Mesenteric fat pad (tissue), 1 donor: ENCODE results near the gene SYT3. TPM values are rescaled to one million over a fixed set of nuclear protein-coding genes. Genes with fewer than 3 reads are reported as not detected.

Source experiments
- DNase-seq: peaks from one replicate; pipeline ENCODE4 v3.0.0-alpha.2; 2020; ENCODE audit warnings: low spot score
- long read RNA-seq: library from polyadenylated mRNA; unstranded; transcript quantifications from one replicate; pipeline ENCODE4 v2.0.0, GENCODE V29; 2020
- total RNA-seq: library from RNA; stranded (reverse); fragmentation: NEBNext Ultra II Directional; extraction: Animal tissue kit (Norgen Biotek cat#: 25700); gene quantifications from one replicate; pipeline ENCODE4 v1.2.1, GENCODE V29; 2021
- donor health status: DM: yes; HTN: yes; CAD: no.

SYT3 gene, protein sequence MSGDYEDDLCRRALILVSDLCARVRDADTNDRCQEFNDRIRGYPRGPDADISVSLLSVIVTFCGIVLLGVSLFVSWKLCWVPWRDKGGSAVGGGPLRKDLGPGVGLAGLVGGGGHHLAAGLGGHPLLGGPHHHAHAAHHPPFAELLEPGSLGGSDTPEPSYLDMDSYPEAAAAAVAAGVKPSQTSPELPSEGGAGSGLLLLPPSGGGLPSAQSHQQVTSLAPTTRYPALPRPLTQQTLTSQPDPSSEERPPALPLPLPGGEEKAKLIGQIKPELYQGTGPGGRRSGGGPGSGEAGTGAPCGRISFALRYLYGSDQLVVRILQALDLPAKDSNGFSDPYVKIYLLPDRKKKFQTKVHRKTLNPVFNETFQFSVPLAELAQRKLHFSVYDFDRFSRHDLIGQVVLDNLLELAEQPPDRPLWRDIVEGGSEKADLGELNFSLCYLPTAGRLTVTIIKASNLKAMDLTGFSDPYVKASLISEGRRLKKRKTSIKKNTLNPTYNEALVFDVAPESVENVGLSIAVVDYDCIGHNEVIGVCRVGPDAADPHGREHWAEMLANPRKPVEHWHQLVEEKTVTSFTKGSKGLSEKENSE
- 0.51 TPM for total RNA-seq
- long read RNA-seq, partial matches to known transcripts: 1 of 1 reads
- long read RNA-seq, other reads (novel, unspliced or antisense): 0 of 1 reads

DNA sequence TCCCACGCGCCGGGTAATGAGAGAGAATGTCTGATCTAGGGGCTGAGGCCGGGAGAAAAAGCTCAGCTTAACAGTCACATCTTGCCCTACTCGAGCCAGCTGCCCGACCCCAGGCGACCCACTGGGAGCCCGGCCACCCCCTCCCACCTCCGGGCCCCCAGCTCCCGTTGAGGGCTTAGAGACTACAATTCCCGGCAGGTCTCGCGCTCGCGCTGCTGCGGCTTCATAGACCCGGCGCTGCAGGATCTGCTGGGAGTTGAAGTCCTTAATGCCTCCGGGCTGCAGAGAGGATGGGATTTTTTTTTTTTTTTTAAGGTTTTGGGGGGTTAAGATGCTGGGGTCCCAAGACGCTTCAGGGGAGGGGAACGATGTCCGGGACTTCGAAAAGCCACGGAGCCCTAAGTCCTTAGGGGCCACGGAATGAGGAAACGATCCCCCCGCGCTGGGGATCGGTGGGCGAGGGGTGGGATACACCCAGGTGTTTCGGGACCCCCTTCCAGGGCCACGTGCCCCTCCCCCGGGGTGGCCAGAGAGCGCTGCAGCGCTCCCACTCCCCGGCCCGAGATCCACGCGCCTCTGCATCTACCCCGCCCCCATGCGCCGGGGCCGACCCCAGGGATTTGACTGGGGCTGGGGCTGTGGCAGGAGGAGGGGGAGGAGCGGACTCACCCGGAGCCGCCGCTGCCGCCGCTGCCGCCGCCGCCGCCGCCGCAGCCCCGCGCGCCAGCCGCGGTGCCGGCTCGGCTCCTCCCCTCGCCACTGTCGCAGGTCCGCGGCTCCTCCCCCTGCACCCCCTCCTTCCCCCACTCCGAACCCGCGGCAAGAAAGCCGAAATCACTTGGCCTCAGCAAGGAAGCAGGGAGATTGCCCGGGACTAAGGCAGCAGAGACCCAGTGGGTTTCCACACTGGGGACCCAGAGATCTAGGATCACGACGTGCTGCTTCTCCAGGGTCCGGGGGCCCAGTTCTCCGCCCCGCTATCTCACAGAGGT is at the start of gene SYT3:
SYT3 (minus strand) TSS at position 761 of the 992 bp plus-strand sequence. CDS start 2,470 bp downstream, outside the sequence.
- no peak for DNase-seq

DNA sequence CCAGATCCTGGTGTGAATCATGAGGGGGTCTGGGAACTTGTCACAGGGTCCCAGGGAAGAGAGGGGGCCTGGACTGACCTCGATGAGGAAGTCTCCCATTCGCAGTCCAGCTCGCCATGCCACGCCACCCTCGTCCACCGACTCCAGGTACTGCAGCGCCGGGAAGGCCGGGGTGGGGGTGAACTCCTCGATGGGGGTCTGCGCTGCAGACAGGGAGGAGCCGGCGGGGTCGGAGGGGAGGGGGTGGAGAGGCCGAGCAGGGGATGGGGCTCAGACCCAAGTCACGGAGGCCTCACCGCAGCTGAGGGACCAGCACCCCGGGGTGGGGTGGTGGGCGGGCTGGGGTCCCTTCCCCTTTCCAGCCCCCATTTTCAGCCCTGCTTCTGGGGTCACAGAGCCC is 49.1 kb upstream of the SYT3 start:
- no peak for DNase-seq

DNA sequence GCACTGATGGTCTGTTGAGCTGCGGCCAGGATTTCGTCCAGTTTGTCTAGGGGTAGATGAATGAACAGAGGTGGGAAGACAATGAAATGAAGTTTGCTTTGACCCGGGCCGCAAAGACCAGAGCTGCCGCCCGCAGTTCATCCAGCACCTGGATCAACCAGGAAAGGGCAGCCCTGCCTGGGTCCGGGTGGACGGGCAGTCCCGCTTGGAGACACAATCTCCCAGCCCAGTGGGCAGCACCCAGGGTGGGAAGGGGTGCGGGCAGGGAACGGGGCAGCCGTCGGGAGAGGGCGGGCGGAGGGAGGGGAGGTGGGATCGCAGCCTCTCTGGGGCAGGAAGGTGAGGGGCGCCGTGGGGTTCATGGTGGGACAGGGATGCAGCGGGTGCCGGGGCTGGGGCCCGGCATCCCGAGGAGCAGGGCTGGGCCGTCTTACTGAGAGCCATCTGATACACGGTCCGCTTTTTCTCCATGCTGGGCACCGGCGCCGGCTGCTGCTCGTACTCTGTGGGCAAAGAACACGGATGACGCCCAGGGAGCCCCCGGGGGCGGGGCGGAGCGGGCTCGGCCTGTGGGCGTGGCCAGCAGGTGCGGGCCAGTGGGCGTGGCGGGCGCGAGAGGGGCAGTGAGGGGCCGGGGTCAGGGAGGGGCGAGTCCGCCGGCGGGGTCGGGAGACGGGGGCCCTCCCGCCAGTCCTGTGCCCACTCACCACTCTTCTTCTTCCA is 46.8 kb upstream of the SYT3 start:
- no peak for DNase-seq

DNA sequence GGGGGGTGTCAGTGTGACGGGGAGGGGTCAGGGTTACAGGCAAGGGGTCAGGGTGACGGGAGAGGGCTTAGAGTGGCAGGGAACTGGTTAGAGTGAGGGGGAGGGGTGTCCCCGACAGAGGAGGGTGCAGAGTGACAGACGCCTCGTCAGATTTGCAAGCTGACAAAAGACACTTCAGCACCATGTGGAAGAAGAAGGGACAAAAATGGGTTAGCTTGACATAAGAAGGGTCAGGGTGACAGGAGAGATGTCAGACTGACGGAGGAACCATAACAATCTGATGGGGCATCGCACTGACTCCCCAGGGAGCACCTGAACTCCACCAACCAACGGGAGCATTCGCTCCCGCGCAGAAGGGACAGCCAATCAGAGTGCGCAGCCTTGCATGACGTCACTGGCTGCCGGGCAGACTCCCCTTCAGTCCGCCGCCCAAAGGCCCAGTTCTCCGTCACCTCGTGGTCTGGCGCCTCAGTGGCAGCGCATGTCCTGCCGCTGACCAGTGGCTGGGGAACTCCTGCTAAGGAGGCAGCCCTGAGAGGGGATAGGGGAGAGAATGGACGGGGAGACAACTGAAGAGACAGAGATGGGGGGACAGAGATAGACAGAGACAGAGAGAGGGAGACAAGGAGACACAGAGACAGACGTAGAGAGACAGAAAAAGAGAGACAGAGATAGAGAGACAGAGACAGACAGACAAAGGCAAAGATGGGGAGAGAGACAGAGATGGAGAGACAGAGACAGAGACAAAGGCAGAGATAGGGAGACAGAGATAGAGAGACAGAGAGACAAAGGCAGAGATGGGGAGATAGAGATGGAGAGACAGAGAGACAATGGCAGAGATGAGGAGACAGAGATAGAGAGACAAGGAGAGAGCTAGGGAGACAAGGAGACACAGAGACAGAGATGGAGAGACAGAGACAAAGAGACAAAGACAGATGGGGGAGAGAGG is 39.8 kb upstream of the SYT3 start:
- peak; percentile 92 for DNase-seq

DNA sequence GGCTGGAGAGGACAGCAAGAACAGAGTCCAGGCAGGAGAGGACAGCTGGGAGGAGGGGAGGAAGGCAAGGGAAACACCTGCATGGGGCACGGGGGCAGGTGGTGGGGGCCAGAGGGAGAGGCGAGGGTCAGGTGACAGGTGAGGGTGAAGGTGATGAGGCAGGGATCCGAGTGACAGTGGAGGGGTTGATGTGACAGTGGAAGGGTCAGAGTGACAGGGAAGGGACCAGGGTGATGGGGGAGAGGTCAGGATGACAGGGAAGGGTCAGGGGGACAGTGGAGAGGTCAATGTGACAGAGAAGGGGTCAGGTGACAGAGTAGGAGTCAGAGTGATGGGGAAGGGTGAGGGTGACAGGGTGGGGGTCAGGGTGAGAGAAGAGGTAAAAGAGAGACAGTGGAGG is 38.6 kb upstream of the SYT3 start:
- no peak for DNase-seq

DNA sequence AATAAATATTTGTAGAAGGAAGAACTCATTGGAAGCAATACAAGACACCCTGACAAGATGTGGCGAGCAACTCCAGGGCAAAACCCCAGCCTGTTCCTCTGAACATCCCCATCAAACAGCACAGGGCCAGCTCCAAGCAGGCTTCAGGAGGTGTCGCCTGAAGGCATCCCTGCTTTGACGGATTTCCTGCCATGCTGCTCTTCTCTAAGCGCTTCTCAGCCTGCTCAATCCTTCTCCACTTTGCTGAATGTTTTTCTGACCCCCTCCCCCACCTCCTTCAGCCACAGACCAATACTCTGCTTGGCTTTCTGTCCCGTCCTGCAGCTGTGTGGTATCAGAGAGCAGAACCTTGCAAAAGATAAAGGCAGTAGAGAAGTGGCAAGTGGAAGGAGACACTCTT is 38.0 kb upstream of the SYT3 start:
- DNase-seq: no peak

DNA sequence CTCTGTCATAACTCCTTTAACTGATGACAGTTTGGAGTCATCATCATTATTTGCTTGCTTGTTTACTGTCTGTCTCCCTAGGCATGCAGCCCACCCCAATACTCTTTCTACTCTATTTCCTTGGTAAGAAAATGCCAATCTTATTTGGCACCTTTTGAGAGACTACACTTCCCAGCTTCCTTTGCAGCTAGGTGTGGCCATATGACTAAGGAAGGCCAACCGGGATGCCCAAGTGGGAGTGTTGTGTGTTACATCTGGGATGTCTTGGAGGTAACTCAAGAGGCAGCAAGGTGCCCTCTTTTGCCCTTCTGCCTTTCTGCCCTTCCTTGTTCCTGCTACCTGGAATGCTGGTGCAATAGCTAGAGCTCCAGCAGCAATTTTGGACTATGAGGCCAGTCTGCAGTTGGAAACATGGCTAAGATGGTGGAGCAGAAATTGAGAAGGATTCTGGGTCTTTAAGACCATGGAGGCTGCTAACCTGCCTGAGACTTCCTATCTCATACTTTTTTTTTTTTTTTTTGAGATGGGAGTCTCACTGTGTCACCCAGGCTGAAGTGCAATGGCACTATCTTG is 37.0 kb upstream of the SYT3 start:
- no peak for DNase-seq

DNA sequence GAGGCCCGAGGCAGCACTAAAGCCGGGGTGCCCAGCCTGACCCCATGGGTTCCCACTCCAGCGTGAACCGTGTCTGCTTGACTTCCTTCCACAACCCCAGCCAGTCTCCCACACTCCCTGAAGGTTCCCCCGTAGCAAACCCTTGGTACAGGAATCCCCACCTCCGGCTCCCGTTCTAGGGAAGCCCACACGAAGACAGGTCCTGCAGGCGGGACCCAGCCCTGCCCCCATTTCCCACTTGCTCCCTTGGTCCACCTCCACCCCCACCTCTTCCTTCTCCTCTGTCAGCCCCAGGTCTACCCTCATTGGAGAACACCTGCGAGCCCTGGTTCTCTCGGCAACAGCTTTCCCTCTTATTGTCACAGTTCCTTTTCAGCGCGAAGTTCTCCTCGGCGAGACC is 33.4 kb upstream of the SYT3 start:
- no peak for DNase-seq

DNA sequence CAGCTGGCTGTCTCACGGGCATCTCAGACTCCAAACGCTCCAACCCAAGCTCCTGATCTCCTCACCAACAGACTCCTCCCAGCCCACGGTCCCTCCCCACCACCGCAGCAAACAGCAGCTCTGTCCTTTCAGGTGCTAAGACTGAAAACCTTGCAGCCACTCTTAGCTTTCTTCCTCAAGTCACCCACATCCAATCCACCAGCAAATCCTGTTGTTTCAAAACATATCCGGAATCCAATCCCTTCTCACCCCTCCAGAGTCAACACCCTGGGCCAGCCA is 30.4 kb upstream of the SYT3 start:
- DNase-seq: no peak

DNA sequence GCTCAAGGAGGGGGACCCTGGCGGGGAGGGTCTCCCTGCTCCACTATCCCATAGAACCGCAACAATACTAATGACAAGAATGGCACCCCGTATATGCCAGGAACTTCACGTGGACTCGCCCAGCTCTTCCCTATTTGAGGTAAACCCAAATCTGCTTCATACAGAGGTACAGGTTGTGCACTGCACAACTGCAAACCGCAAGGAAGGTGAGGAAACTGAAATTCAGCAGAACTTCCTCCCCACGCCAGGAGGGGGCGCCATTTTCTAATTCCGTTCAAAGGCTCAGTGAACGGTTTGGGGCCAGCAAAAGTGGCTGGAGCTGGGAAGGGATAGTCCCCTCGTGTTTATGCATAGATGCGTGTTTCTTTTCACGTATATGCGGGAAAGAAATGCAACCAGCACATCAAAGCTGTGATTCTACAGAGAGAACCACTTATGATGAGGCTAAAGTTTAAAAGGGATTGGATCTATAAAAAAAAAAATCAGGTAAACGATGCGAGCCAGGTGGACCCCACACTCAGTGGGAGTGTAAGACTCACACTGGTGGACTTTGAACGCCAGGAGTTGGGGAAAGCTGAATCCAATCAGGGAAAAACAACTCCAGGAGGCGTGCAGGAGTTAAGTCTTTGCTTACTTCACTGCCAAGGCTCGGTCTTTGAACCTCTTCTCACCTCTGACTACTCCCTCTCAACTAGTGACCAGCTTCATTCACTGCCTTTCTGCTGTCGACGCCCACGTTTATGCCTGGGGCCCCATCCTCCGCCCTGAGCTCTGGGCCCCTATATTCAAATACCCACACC is 29.8 kb upstream of the SYT3 start:
- DNase-seq: no peak

DNA sequence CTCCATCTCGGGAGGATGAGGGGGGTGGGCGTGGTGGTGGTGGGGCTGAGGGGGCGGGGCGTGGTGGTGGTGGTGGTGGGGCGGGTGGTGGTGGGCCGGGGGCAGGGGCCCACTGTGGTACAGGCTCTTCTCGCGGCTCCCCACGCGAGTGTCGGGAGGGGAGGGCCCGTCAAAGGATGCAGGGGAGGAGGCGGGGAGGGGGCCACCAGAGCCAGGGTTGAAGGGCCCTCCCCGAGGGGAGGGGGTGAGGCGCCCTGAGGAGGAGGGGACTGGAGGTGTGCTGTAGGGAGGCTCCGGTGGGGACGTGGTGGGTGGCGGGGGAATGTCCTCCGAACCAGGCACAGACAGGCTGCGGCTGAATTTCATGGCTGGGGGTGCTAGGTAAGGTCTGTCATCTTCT is 29.2 kb upstream of the SYT3 start:
- no peak for DNase-seq

DNA sequence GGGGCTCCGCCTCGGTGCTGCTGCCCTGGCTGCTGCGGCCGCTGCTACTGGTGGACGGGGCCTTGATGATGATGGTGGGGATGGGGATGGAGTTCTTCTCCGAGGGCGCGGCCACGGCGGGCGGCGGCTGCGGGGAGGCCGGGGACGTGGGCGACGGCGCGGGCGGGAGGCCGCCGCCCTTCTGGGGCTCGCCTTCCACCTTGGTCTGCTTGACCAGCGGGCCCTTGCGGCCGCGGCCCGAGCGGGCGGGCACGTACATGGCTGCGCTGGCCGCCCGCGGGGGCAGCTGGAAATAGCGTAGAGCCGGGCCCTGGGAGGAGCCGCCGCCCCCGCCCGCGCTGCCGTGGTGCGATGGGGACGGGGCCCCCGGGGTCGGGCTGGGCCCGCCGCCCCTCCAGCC is 28.7 kb upstream of the SYT3 start:
- DNase-seq: no peak

DNA sequence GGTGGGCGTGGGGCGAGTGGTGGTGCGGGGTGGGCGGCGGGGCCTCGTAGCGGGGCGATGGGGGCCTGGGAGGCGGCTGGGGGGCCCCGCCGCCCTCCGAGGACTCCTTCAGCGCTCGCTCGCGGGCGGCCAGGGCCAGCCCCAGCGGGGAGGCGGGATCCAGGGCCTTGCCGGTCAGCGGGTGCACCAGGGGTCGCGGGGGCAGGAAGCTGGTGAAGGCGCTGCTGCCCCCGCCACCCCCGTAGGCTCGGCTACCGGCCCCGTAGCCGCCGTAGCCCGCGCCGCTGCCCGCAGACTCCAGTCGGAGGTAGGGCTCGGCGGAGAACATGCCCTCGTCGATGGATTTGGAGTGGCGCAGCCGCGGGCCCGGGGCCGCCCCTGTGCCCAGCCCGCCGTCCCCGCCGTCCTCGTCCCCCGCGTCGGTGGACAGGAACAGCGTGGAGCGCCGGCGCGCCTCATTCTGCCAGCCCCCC is 28.1 kb upstream of the SYT3 start:
- DNase-seq: no peak

DNA sequence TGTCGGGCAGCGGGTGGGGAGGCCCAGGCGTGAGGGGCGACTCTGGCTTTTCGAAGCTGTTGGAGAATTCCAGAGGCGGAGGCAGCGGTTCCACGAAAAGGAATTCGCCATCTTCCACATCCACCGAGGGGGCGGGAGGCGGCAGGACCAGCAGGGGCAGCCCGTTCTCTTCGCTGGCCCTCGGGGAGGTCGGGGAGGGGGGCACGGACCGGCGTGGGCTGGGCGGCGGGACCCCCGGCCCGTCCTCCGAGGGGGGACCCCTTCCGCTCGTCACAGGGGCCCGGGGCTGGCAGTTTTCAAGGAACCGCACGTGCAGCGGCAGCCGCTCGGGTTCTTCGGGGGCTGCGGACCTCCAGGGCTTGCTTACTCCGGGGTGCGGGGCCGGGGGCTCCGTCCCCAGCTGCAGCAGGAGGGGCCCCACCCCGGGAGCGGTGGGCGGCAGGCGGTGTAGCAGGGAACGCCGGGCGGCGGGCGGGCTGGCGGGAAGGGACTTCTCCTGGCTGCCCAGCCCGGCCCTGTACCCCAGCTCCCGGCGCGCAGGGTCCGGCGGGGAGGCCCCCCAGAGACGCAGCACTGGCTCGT is 27.6 kb upstream of the SYT3 start:
- no peak for DNase-seq

DNA sequence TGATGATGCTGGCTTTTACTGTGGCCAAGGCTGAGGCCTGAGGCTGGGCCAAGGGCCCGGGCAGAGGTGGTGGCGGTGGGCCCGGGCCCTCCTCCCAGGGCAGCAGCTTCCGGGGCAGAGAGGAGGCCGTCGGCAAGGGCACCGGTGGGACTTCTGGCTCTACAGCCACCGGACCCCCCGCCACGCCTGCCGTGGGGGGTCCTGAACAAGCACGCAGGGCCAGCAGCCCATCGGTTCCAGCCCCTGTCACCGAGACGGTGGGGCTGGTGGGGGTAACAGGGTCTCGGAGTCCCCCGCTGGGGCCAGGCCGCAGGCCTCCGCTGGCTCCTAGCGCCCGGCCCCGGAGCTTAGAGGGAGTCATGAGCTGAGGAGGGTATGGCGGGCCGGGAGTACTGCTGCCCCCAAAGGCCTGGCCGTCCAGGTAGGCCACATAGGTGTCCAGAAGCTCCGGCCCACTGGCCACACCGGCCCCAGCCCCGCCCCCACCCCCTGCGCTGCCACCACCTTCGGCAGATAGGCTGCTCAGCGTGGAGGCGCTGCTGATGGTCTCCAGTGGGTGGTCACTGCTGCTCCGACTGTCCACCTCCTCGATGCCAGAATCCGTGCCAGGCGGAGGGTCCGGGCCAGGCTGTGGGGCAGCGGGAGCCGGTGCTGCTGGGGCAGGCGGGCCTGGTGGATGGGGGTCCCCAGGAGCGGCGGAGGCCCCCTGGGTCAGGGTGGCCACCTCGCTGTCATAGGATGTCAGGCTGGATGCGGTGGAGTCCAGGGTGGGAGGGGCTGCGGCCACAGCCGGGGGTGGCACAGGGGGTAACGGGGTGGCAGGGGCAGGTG is 26.9 kb upstream of the SYT3 start:
- DNase-seq: no peak

DNA sequence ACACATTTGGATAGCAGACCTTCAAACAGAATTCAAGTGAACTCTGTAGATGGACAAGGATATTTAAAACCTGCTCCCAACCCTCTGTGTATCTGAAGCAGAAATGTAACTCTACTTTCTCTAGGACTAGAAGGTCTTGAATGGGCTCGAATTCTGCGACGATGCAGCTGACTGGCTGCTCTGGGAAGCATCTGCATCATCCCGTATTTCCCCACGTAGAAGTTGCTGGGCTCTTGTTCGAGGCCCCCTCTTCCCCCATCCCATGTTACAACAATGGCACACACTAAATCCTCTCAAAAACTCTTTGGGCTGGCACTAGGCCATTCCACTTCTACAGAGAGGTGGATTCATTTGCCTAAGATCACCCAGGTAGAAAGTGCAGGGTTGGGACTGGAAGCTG is 24.5 kb upstream of the SYT3 start:
- no peak for DNase-seq

DNA sequence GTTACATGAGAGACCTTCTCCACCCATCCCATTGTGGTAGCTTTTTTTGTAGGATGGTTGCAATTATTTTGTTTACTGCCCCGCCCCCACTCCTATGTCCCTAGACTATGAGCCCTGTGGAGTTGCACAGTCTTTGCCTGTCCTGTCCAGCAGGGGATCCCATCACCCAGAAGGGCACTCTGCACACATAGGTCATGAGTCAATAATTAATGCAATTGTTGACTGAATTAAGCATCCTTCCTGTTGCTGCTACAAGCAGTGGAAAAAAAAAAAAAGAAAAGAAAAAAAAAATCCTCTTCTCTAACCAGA is 23.8 kb upstream of the SYT3 start:
- no peak for DNase-seq
